Mesendoderm (in vitro differentiated cells): ENCODE results near the gene SMIM21. TPM values are rescaled to one million over a fixed set of nuclear protein-coding genes. Genes with fewer than 3 reads are reported as not detected.

ENCODE experiments used
- DNase-seq: peaks from one replicate; pipeline ENCODE4 v3.0.0; 2013
- H2AK5ac ChIP-seq: 2 replicates; pipeline ENCODE4 v1.6.1; 2013; ENCODE audit warnings: low read length, inconsistent platforms
- H2BK120ac ChIP-seq: 2 replicates; pipeline ENCODE4 v1.6.1; 2013; ENCODE audit warnings: low read depth, mild to moderate bottlenecking, low read length, moderate library complexity, mixed read lengths
- H2BK15ac ChIP-seq: replicated peaks from 2 replicates; pipeline ENCODE4 v1.6.1; 2013; ENCODE audit warnings: low read depth, mild to moderate bottlenecking, moderate library complexity
- H2BK5ac ChIP-seq: 2 replicates; pipeline ENCODE4 v1.6.1; 2013; ENCODE audit warnings: low read length, inconsistent platforms
- H3K18ac ChIP-seq: 2 replicates; pipeline ENCODE4 v1.6.1; 2013; ENCODE audit warnings: mild to moderate bottlenecking, low read length, mixed read lengths
- H3K23ac ChIP-seq: one replicate; pipeline ENCODE4 v1.6.1; 2013; ENCODE audit warnings: low read length
- H3K27ac ChIP-seq: 2 replicates; pipeline ENCODE4 v1.5.1; 2013; ENCODE audit warnings: low read depth, mild to moderate bottlenecking, inconsistent platforms, low read length, moderate library complexity
- H3K27me3 ChIP-seq: 2 replicates; pipeline ENCODE4 v1.6.1; 2013; ENCODE audit warnings: low read length, control low read depth, mild to moderate bottlenecking, inconsistent platforms; ENCODE audit not compliant: insufficient read depth, poor library complexity
- H3K36me3 ChIP-seq: 2 replicates; pipeline ENCODE4 v1.6.1; 2013; ENCODE audit warnings: low read length, inconsistent platforms; ENCODE audit not compliant: control insufficient read depth, insufficient read depth
- H3K4ac ChIP-seq: one replicate; pipeline ENCODE4 v1.6.1; 2013; ENCODE audit warnings: low read depth, mild to moderate bottlenecking, low read length, moderate library complexity
- H3K4me1 ChIP-seq: 2 replicates; pipeline ENCODE4 v1.6.1; 2013; ENCODE audit warnings: low read depth, low read length, inconsistent platforms; ENCODE audit not compliant: control insufficient read depth
- H3K4me2 ChIP-seq: 2 replicates; pipeline ENCODE4 v1.6.1; 2013; ENCODE audit warnings: low read length
- H3K4me3 ChIP-seq: 2 replicates; pipeline ENCODE4 v1.5.1; 2013; ENCODE audit warnings: mild to moderate bottlenecking, low read length
- H3K56ac ChIP-seq: one replicate; pipeline ENCODE4 v1.6.1; 2013; ENCODE audit warnings: low read length
- H3K79me1 ChIP-seq: 2 replicates; pipeline ENCODE4 v1.6.1; 2013; ENCODE audit warnings: low read length, inconsistent platforms
- H3K79me2 ChIP-seq: 2 replicates; pipeline ENCODE4 v1.6.1; 2013; ENCODE audit warnings: mild to moderate bottlenecking, low read length; ENCODE audit not compliant: control insufficient read depth, insufficient read depth
- H3K9ac ChIP-seq: 2 replicates; pipeline ENCODE4 v1.6.1; 2013; ENCODE audit warnings: low read length, inconsistent platforms
- H4K5ac ChIP-seq: one replicate; pipeline ENCODE4 v1.6.1; 2013; ENCODE audit warnings: low read length
- H4K8ac ChIP-seq: one replicate; pipeline ENCODE4 v1.6.1; 2013; ENCODE audit warnings: low read depth, mild to moderate bottlenecking, control low read depth, low read length, moderate library complexity
- WGBS: extraction: QIAGEN DNeasy Blood & Tissue Kit; methylation state at CpG from one replicate; pipeline ENCODE4 v1.1.7; 2013; ENCODE audit warnings: low lambda C conversion rate, missing lambda C conversion rate; ENCODE audit not compliant: insufficient coverage; ENCODE audit errors: extremely low coverage; 5-methylcytosine and 5-hydroxymethylcytosine counted together
- polyA plus RNA-seq, 2 experiments: library from polyadenylated mRNA; stranded (reverse); fragments of 200-250 nt; gene quantifications; one replicate each; pipeline ENCODE4 v1.2.3, GENCODE V29; 2013

SMIM21 gene
- not detected for polyA plus RNA-seq (2013, experiment 1 of 2)
- not detected for polyA plus RNA-seq (2013, experiment 2 of 2)

DNA sequence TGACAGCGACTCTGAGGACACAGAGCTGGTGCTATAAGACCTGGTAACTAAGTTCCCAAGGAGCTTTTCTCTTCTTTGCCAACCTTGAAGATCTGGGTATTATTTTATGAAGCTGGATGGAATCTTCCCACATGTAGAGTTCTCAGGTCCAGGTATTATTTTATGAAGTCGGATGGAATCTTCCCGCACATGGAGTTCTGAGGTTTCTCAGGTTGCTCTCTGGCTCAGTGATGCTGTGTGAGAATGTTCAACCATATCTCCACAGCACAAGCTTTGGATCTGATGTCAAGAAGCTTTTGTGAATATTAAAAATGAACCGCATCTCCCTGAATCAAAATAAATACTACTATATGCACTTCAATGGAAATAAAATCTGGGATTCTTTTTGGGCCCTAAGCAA is at the start of gene SMIM21:
Gene SMIM21 (minus strand): TSS at position 101 of the 400 bp plus-strand sequence. CDS start 140 bp downstream, outside the sequence.
- H3K27me3 ChIP-seq = no peaks in the 10 kb centered on the region
- no peak within 1 kb of the TSS for H3K4ac ChIP-seq
- H3K4me3 ChIP-seq = no peak within 1 kb of the TSS
- H3K9ac ChIP-seq = no peak within 1 kb of the TSS
- H3K79me1 ChIP-seq = no peaks in the 10 kb centered on the region
- no peak within 1 kb of the TSS for H3K23ac ChIP-seq
- H3K36me3 ChIP-seq = no peaks in the 10 kb centered on the region
- no peaks in the 10 kb centered on the region for H3K79me2 ChIP-seq
- H4K5ac ChIP-seq = no peak within 1 kb of the TSS
- no peak within 1 kb of the TSS for H4K8ac ChIP-seq
- no peak within 1 kb of the TSS for H3K27ac ChIP-seq
- H3K4me1 ChIP-seq = no peaks in the 10 kb centered on the region
- no peak within 1 kb of the TSS for H2AK5ac ChIP-seq
- H2BK120ac ChIP-seq = no peak within 1 kb of the TSS
- no peak within 1 kb of the TSS for H2BK5ac ChIP-seq
- no peak for DNase-seq
- no peak within 1 kb of the TSS for H3K4me2 ChIP-seq
- no peak within 1 kb of the TSS for H2BK15ac ChIP-seq
- H3K18ac ChIP-seq = no peak within 1 kb of the TSS
- no peak within 1 kb of the TSS for H3K56ac ChIP-seq
- no CpG with 5 or more reads among the region's 4 CpGs for WGBS

- Histone ChIP-seq H2BK120ac (no peak overlapping the region), H3K79me2 (no peaks in the 10 kb centered on the region), H3K4ac (no peak overlapping the region), H4K5ac (no peak overlapping the region), H3K27me3 (no peaks in the 10 kb centered on the region), H2AK5ac (no peak overlapping the region), H3K4me3 (no peak overlapping the region), H3K18ac (no peak overlapping the region), H3K56ac (no peak overlapping the region), H3K4me1 (no peaks in the 10 kb centered on the region), H3K4me2 (no peak overlapping the region), H4K8ac (no peak overlapping the region), H3K79me1 (no peaks in the 10 kb centered on the region), H3K27ac (no peak overlapping the region), H3K9ac (no peak overlapping the region), H3K23ac (no peak overlapping the region), H3K36me3 (no peaks in the 10 kb centered on the region), H2BK5ac (no peak overlapping the region), H2BK15ac (no peak overlapping the region)
- no peak for DNase-seq
- no CpG with 5 or more reads among the region's 2 CpGs for WGBS
Observed at GRCh38 chr18:75475228-75475627, 47.7 kb upstream of the SMIM21 start.

GRCh38 chr18:75474332-75474731 is 46.8 kb upstream of the SMIM21 start:
- Histone ChIP-seq H2BK15ac (no peak overlapping the region), H3K79me2 (no peaks in the 10 kb centered on the region), H3K4me3 (no peak overlapping the region), H3K36me3 (no peaks in the 10 kb centered on the region), H2BK5ac (no peak overlapping the region), H3K4me2 (no peak overlapping the region), H2AK5ac (no peak overlapping the region), H3K4ac (no peak overlapping the region), H4K5ac (no peak overlapping the region), H3K9ac (no peak overlapping the region), H3K4me1 (no peaks in the 10 kb centered on the region), H3K56ac (no peak overlapping the region), H2BK120ac (no peak overlapping the region), H3K27me3 (no peaks in the 10 kb centered on the region), H3K18ac (no peak overlapping the region), H4K8ac (no peak overlapping the region), H3K79me1 (no peaks in the 10 kb centered on the region), H3K23ac (no peak overlapping the region), H3K27ac (no peak overlapping the region)
- no CpG with 5 or more reads among the region's 2 CpGs for WGBS
- no peak for DNase-seq

DNA sequence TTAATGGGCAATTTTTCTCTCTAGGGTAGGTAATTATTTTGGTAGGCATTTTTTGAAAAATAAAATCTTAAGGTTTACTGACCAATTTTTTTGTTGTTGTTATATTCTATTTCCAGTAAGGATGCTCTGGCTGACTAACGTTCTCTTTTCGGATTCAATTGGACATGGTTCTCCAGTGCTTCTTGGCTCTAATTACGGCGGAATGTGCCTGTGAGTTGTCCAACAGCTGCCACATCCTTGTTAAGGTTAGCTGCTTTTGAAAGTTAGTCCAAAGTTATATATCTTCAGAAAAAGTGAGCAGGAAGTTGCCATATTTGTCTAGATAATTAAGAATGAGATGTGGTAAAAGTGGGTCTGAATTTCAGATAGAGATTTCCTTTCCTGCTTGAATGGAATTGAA is 45.8 kb upstream of the SMIM21 start:
- Histone ChIP-seq H4K5ac (no peak overlapping the region), H3K56ac (no peak overlapping the region), H3K4ac (no peak overlapping the region), H2BK15ac (no peak overlapping the region), H3K4me1 (no peaks in the 10 kb centered on the region), H3K4me3 (no peak overlapping the region), H2AK5ac (no peak overlapping the region), H3K79me1 (no peaks in the 10 kb centered on the region), H4K8ac (no peak overlapping the region), H3K4me2 (no peak overlapping the region), H3K9ac (no peak overlapping the region), H3K79me2 (no peaks in the 10 kb centered on the region), H3K27ac (no peak overlapping the region), H3K18ac (no peak overlapping the region), H2BK5ac (no peak overlapping the region), H2BK120ac (no peak overlapping the region), H3K27me3 (no peaks in the 10 kb centered on the region), H3K36me3 (no peaks in the 10 kb centered on the region), H3K23ac (no peak overlapping the region)
- WGBS = no CpG with 5 or more reads among the region's 4 CpGs
- DNase-seq = no peak

DNA sequence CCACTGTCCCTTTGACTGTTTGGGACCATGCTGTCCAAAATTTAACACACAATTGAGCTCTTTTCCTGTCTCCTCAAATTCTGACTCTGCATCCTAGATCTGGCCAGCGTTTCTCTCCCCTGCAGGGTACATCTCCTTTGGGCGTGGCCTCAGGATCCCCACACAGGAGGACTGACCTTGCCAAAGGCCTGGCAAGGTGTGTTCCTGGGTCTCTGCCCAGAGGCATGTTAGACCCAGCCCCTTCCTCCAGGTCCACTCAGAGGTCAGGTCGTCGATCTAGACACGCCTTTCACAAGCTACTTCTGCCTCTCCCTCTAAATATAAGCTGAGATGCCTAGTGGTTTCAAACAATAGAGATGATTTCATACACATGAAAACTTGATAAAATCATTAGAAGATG is 45.4 kb upstream of the SMIM21 start:
- Histone ChIP-seq H2BK5ac (no peak overlapping the region), H2AK5ac (no peak overlapping the region), H3K4me2 (no peak overlapping the region), H4K8ac (no peak overlapping the region), H3K79me2 (no peaks in the 10 kb centered on the region), H3K23ac (no peak overlapping the region), H3K18ac (no peak overlapping the region), H3K36me3 (no peaks in the 10 kb centered on the region), H2BK120ac (no peak overlapping the region), H3K9ac (no peak overlapping the region), H2BK15ac (no peak overlapping the region), H3K4me1 (no peaks in the 10 kb centered on the region), H3K27me3 (no peaks in the 10 kb centered on the region), H3K56ac (no peak overlapping the region), H3K79me1 (no peaks in the 10 kb centered on the region), H3K27ac (no peak overlapping the region), H4K5ac (no peak overlapping the region), H3K4ac (no peak overlapping the region), H3K4me3 (no peak overlapping the region)
- no CpG with 5 or more reads among the region's 5 CpGs for WGBS
- DNase-seq = no peak

- no peak overlapping the region for H3K27ac ChIP-seq
- no peak overlapping the region for H3K9ac ChIP-seq
- no peak overlapping the region for H2AK5ac ChIP-seq
- WGBS = no CpG with 5 or more reads among the region's 7 CpGs
- H3K79me2 ChIP-seq = no peaks in the 10 kb centered on the region
- no peak overlapping the region for H4K5ac ChIP-seq
- H4K8ac ChIP-seq = no peak overlapping the region
- no peak overlapping the region for H2BK120ac ChIP-seq
- H3K4me1 ChIP-seq = no peaks in the 10 kb centered on the region
- no peak overlapping the region for H3K4me3 ChIP-seq
- no peak overlapping the region for H2BK5ac ChIP-seq
- H3K4me2 ChIP-seq = no peak overlapping the region
- no peak overlapping the region for H3K56ac ChIP-seq
- H3K23ac ChIP-seq = no peak overlapping the region
- no peaks in the 10 kb centered on the region for H3K27me3 ChIP-seq
- H3K79me1 ChIP-seq = no peaks in the 10 kb centered on the region
- H3K18ac ChIP-seq = no peak overlapping the region
- H2BK15ac ChIP-seq = no peak overlapping the region
- no peak for DNase-seq
- no peak overlapping the region for H3K4ac ChIP-seq
- no peaks in the 10 kb centered on the region for H3K36me3 ChIP-seq
Observed at GRCh38 chr18:75472396-75472795, 44.9 kb upstream of the SMIM21 start.
